A673 (cell line): ENCODE results near the gene SHROOM3. TPM values are rescaled to one million over a fixed set of nuclear protein-coding genes. Genes with fewer than 3 reads are reported as not detected.

Source experiments
- BruUV-seq: library from RNA; stranded (reverse); fragments of 400-500 nt; replicated peaks from 2 replicates; lab custom pipeline; 2021; lab: Mats Ljungman, UMichigan
- CTCF ChIA-PET: fragments of 300-600 bp; sonication (Branson Sonifier 250); formaldehyde crosslinking; loops from one replicate; lab custom pipeline; 2022; ENCODE audit warnings: antibody characterized with exemption; lab: Charles Lee
- POLR2A ChIA-PET: fragments of 300-600 bp; sonication (Branson Sonifier 250); formaldehyde crosslinking; loops from one replicate; lab custom pipeline; 2022; ENCODE audit warnings: antibody characterized with exemption; ENCODE audit not compliant: low non-redundant PET; lab: Charles Lee
- DNase-seq: peaks from one replicate; pipeline ENCODE4 v3.0.0-alpha.2; 2015; ENCODE audit warnings: low spot score
- H3K27ac ChIP-seq: fragments of 200-600 bp; sonication (generic); 2 replicates; pipeline ENCODE4 v1.5.1; 2016; ENCODE audit warnings: mixed run types, low read depth, mild to moderate bottlenecking, mixed read lengths, antibody characterized with exemption, low read length; ENCODE audit not compliant: poor library complexity, severe bottlenecking
- H3K27me3 ChIP-seq: fragments of 200-600 bp; sonication (generic); replicated peaks from 2 replicates; pipeline ENCODE4 v1.6.1; 2017; ENCODE audit warnings: mixed run types, low read depth, mild to moderate bottlenecking, mixed read lengths, antibody characterized with exemption, low read length; ENCODE audit not compliant: insufficient read depth, poor library complexity
- H3K36me3 ChIP-seq: fragments of 200-600 bp; sonication (generic); 2 replicates; pipeline ENCODE4 v1.6.1; 2016; ENCODE audit warnings: mixed run types, mild to moderate bottlenecking, mixed read lengths, antibody characterized with exemption, low read length; ENCODE audit not compliant: insufficient read depth, poor library complexity, severe bottlenecking
- H3K4me1 ChIP-seq: fragments of 200-600 bp; sonication (generic); 2 replicates; pipeline ENCODE4 v1.6.1; 2017; ENCODE audit warnings: mixed run types, mild to moderate bottlenecking, mixed read lengths, antibody characterized with exemption, low read length; ENCODE audit not compliant: insufficient read depth, poor library complexity, severe bottlenecking
- H3K4me3 ChIP-seq: fragments of 200-600 bp; sonication (generic); 2 replicates; pipeline ENCODE4 v1.5.1; 2016; ENCODE audit warnings: low read depth, mixed run types, mild to moderate bottlenecking, mixed read lengths, low read length; ENCODE audit not compliant: poor library complexity, severe bottlenecking
- H3K9me3 ChIP-seq: fragments of 200-600 bp; sonication (generic); 2 replicates; pipeline ENCODE4 v1.6.1; 2016; ENCODE audit warnings: mixed run types, low read depth, mild to moderate bottlenecking, mixed read lengths, antibody characterized with exemption, low read length; ENCODE audit not compliant: poor library complexity, severe bottlenecking
- CTCF ChIP-seq: fragments of 300-800, 200-600 bp; sonication (generic); conservative IDR thresholded peaks from 2 replicates; pipeline ENCODE4 v1.5.1; 2017; ENCODE audit warnings: low read depth, mild to moderate bottlenecking, antibody characterized with exemption, low read length, moderate library complexity, mixed read lengths
- EZH2 ChIP-seq: fragments of 200-600 bp; sonication (generic); IDR thresholded peaks from 2 replicates; pipeline ENCODE4 v1.6.1; 2017; ENCODE audit warnings: borderline replicate concordance, low read depth, mild to moderate bottlenecking, mixed read lengths, antibody characterized with exemption, low read length; ENCODE audit not compliant: poor library complexity, severe bottlenecking
- intact Hi-C: fragments of 100-400 bp; cut with micrococcal nuclease; formaldehyde crosslinking; loops from one replicate; pipeline ENCODE4 v1.10.0; 2022; ENCODE audit not compliant: unreplicated experiment
- total RNA-seq: library from RNA; stranded (reverse); gene quantifications from 2 replicates; pipeline ENCODE4 v1.2.3, GENCODE V29; 2021

Gene SHROOM3
- total RNA-seq, 1 experiment from 2014 or later = 9.3 TPM

DNA sequence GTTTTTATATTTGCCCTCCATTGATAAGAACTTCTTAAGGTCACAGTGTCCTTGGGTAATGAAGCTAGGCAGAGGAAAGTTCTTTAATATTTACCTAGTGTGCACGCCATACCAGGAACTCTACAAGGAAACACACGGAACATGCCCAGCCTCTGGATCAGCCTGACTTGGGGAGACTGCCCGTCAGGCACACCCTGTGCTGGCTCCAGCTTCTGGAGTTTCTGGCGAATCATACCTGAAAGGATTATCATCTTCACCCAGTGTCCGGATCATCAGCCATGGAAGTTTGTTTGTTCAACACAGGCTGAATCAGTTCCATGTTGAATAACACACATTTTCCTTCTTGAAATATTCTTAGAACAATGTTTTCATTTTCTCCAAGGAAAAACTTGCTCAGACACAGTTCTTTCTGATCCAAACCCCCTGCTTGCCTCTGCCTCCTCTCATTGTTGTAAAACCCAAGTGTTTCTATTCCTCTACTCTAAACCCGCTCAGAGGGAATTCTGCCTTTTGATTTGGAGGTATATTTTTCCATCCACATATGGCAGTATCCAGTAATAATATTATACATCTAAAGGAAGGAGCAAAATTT is 176.7 kb downstream of the SHROOM3 start:
- ChIA-PET POLR2A (no interaction called here), CTCF (no interaction called here)
- TF ChIP-seq CTCF (no peak), EZH2 (no peak)
- DNase-seq = no peak
- no peaks in the 10 kb centered on the region for H3K9me3 ChIP-seq
- peaks cover 5% of the 10 kb centered on the region for H3K4me1 ChIP-seq
- BruUV-seq = no TSS peak
- no peaks in the 10 kb centered on the region for H3K27me3 ChIP-seq
- H3K27ac ChIP-seq = no peak overlapping the region
- H3K36me3 ChIP-seq = no peaks in the 10 kb centered on the region
- no peak overlapping the region for H3K4me3 ChIP-seq
- intact Hi-C loops = no loop called here

DNA sequence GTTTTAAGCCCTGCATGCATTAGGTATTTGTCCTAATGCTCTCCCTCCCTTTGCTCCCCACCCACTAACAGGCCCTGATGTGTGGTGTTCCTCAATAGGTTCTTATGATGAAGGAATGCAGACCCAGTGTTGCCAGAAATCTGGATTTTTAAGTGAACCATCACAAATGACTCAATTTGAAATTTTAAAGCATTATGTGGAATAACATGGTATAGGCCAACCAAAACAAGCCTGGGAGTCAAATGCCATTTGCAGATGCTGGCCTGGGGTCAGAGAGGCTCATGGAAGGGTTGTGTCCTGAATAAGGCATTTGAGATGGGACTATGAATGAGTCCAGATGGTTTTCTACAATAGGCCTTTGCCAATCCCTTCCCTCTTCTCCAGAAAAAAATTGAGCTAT is 179.6 kb downstream of the SHROOM3 start:
- CTCF ChIA-PET = no interaction called here

DNA sequence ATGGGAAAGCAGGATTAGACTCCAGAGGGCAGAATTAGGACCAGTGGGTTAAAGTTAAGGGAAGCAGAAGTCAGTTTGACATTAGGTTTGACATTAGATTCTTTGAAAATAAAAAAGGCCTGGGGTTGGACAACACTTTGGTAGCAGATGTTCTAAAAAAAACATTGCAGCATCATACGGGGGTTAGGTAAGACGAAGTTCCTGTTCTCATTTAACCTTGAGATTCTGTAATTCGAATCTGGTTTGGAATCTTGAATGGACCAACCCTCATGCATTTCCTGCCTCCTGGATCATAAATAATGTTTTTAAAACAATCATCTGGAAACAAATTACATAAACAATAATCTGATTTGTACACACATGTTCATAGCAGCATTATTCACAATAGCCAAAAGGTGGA is 181.0 kb downstream of the SHROOM3 start:
- H3K27ac ChIP-seq = no peak overlapping the region
- no peaks in the 10 kb centered on the region for H3K36me3 ChIP-seq
- no peaks in the 10 kb centered on the region for H3K9me3 ChIP-seq
- no peak for DNase-seq
- H3K27me3 ChIP-seq = no peaks in the 10 kb centered on the region
- POLR2A ChIA-PET = no interaction called here
- no peaks in the 10 kb centered on the region for H3K4me1 ChIP-seq
- CTCF ChIA-PET = no interaction called here
- intact Hi-C loops = no loop called here
- BruUV-seq = no TSS peak
- no peak for TF ChIP-seq CTCF
- no peak for TF ChIP-seq EZH2
- H3K4me3 ChIP-seq = no peak overlapping the region

More for the DNA sequence above, 179.6 kb downstream of the SHROOM3 start:
- no TSS peak for BruUV-seq
- Histone ChIP-seq H3K4me1 (no peaks in the 10 kb centered on the region), H3K27ac (no peak overlapping the region), H3K9me3 (no peaks in the 10 kb centered on the region), H3K4me3 (no peak overlapping the region), H3K36me3 (no peaks in the 10 kb centered on the region), H3K27me3 (no peaks in the 10 kb centered on the region)
- intact Hi-C loops = no loop called here
- POLR2A ChIA-PET = no interaction called here
- TF ChIP-seq CTCF (no peak), EZH2 (no peak)
- DNase-seq = no peak
